OCI-LY3 (cell line): ENCODE data around the gene SEMA3G.

Experiments
- EZH2phosphoT487 ChIP-seq: fragments of 200-600 bp; shearing (Covaris generic); IDR thresholded peaks from 2 replicates; pipeline ENCODE4 v1.6.1; 2018; ENCODE audit warnings: antibody characterized with exemption, mixed run types, low read depth
- TF ChIP-seq, protein P1 (sequence below): fragments of 200-600, 300-600 bp; sonication (generic); IDR thresholded peaks from 2 replicates; pipeline ENCODE4 v1.5.1; 2014; ENCODE audit warnings: antibody characterized with exemption, low read length, low read depth

DNA sequence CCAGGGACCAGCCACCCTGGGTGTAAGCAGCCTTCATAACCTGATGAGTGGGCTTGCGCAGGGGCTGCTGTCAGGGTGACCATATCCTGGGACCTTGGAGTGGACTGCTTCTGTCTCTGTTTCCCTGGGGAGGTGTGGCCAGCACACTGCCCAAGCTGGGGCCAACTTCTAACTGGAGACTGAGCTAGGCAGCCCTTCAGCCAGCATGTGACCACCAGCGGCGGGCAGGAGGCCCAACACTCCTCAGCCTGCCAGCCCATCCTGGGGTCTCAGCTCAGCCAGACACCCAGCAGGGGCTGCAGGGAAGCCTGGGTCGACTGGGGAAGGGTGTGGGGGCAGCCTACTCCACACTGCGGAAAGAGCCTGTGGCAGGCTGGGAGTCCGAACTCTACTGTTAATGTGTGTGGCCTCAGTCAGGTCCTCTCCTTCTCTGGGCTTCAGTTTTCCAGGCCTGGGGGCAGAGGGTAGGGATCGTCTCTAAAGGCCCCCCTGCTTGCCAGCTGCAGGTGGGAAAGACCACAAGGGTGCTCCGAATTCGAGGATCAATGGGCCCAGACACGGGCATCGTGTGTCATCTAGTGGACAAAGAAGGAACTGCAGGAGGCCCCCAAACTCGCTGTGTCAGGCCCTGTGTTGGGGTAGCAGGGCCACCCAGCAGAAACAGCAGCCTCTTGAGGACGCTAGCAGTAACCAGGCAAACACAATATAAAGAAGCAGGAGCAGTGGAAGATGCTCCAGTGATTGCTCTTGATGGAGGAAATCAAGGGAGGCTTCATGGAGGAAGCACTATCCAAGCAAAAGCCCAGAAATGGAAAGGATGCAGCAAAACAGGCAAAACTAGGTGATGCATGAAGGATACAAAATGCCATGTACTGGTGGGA, 2.0 kb upstream of the SEMA3G start:
- TF ChIP-seq, protein P1, sequence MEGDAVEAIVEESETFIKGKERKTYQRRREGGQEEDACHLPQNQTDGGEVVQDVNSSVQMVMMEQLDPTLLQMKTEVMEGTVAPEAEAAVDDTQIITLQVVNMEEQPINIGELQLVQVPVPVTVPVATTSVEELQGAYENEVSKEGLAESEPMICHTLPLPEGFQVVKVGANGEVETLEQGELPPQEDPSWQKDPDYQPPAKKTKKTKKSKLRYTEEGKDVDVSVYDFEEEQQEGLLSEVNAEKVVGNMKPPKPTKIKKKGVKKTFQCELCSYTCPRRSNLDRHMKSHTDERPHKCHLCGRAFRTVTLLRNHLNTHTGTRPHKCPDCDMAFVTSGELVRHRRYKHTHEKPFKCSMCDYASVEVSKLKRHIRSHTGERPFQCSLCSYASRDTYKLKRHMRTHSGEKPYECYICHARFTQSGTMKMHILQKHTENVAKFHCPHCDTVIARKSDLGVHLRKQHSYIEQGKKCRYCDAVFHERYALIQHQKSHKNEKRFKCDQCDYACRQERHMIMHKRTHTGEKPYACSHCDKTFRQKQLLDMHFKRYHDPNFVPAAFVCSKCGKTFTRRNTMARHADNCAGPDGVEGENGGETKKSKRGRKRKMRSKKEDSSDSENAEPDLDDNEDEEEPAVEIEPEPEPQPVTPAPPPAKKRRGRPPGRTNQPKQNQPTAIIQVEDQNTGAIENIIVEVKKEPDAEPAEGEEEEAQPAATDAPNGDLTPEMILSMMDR = peak; percentile 98
- no peak for TF ChIP-seq EZH2phosphoT487
